GM18873 (cell line): ENCODE results near the gene SP3.
"Not testable (repeated sequence)": the region's sequence is repeated elsewhere in the genome, so short reads cannot be mapped to it uniquely, and the experiment has no call there.

Experiments
- ATAC-seq: cut with Tn5 transposase; IDR thresholded peaks from one replicate; pipeline ENCODE4 v1.9.1; 2021; ENCODE audit warnings: mild to moderate bottlenecking, moderate library complexity, moderate number of reproducible peaks; ENCODE audit not compliant: unreplicated experiment, low FRiP score

SP3 gene

GRCh38 chr2:173898996-173899395 is 66.2 kb downstream of the SP3 start:
- no peak for ATAC-seq

GRCh38 chr2:173898178-173898668 is 67.0 kb downstream of the SP3 start:
- peak; percentile 92 for ATAC-seq

- ATAC-seq = no peak
These were observed 68.4 kb downstream of the SP3 start for GRCh38 chr2:173896755-173897154.

- ATAC-seq = no peak
These were observed 72.8 kb downstream of the SP3 start for GRCh38 chr2:173892341-173892740.

- ATAC-seq = no peak
These were observed 73.7 kb downstream of the SP3 start for GRCh38 chr2:173891315-173892037.

GRCh38 chr2:173889464-173889863 is 75.7 kb downstream of the SP3 start:
- not testable (repeated sequence) for ATAC-seq

- no peak for ATAC-seq
These were observed 78.6 kb downstream of the SP3 start for GRCh38 chr2:173886613-173887012.

GRCh38 chr2:173884025-173884802 is 81.0 kb downstream of the SP3 start:
- ATAC-seq = no peak

- ATAC-seq = no peak
These were observed 83.3 kb downstream of the SP3 start for GRCh38 chr2:173881886-173882285.

GRCh38 chr2:173881461-173881860 is 83.7 kb downstream of the SP3 start:
- ATAC-seq = no peak

- no peak for ATAC-seq
These were observed 84.6 kb downstream of the SP3 start for GRCh38 chr2:173880561-173880960.

GRCh38 chr2:173876833-173877413 is 88.2 kb downstream of the SP3 start:
- no peak for ATAC-seq

GRCh38 chr2:173874894-173875237 is 90.3 kb downstream of the SP3 start:
- ATAC-seq = peak; percentile 93

- ATAC-seq = peak; percentile 24
These were observed 90.9 kb downstream of the SP3 start for GRCh38 chr2:173874003-173874893.

GRCh38 chr2:173872714-173873113 is 92.5 kb downstream of the SP3 start:
- ATAC-seq = no peak

GRCh38 chr2:173869244-173870229 is 95.6 kb downstream of the SP3 start:
- ATAC-seq = no peak

GRCh38 chr2:173868406-173868805 is 96.8 kb downstream of the SP3 start:
- no peak for ATAC-seq

- no peak for ATAC-seq
These were observed 98.1 kb downstream of the SP3 start for GRCh38 chr2:173866874-173867618.
